Caco-2 (cell line): ENCODE data around the gene DUSP3. TPM values are rescaled to one million over a fixed set of nuclear protein-coding genes. Genes with fewer than 3 reads are reported as not detected.
"Not testable (repeated sequence)": the region's sequence is repeated elsewhere in the genome, so short reads cannot be mapped to it uniquely, and the experiment has no call there.

Experiments
- BruUV-seq: library from RNA; stranded (reverse); fragments of 400-500 nt; replicated peaks from 2 replicates; lab custom pipeline; 2021; lab: Mats Ljungman, UMichigan
- CTCF ChIA-PET: fragments of 300-600 bp; sonication (Branson Sonifier 250); formaldehyde crosslinking; loops from one replicate; lab custom pipeline; 2022; ENCODE audit warnings: antibody characterized with exemption; lab: Charles Lee
- POLR2A ChIA-PET: fragments of 300-600 bp; sonication (Branson Sonifier 250); formaldehyde crosslinking; loops from one replicate; lab custom pipeline; 2022; ENCODE audit warnings: antibody characterized with exemption; lab: Charles Lee
- DNase-seq, 2 experiments: peaks; one replicate each; pipeline versions ENCODE4 v3.0.0 to v3.0.0-alpha.2; 2020 to 2022
- H3K27me3 ChIP-seq: replicated peaks from 2 replicates; pipeline ENCODE4 v1.6.0; 2011; ENCODE audit warnings: low read length; ENCODE audit not compliant: control insufficient read depth, insufficient read depth
- H3K36me3 ChIP-seq: 2 replicates; pipeline ENCODE4 v1.5.1; 2011; ENCODE audit warnings: low read length; ENCODE audit not compliant: control insufficient read depth, insufficient read depth
- H3K4me1 ChIP-seq: fragments of 250-450 bp; sonication (Bioruptor Pico); 2 replicates; pipeline ENCODE4 v1.5.1; 2020; ENCODE audit warnings: mild to moderate bottlenecking
- H3K4me3 ChIP-seq: 2 replicates; pipeline ENCODE4 v1.5.1; 2011; ENCODE audit warnings: low read depth, mild to moderate bottlenecking, control low read depth, low read length
- H3K9me3 ChIP-seq: fragments of 250-450 bp; sonication (Bioruptor Pico); 2 replicates; pipeline ENCODE4 v1.5.1; 2020; ENCODE audit warnings: mild to moderate bottlenecking, moderate library complexity
- H3K27ac Mint-ChIP-seq: one replicate; pipeline ENCODE4 v1.8.0; 2022; ENCODE audit warnings: mixed read lengths; ENCODE audit not compliant: unreplicated experiment
- H3K27me3 Mint-ChIP-seq: one replicate; pipeline ENCODE4 v1.8.0; 2022; ENCODE audit warnings: mixed read lengths; ENCODE audit not compliant: insufficient read depth, unreplicated experiment
- H3K36me3 Mint-ChIP-seq: one replicate; pipeline ENCODE4 v1.8.0; 2022; ENCODE audit warnings: mild to moderate bottlenecking, mixed read lengths; ENCODE audit not compliant: insufficient read depth, unreplicated experiment
- H3K4me1 Mint-ChIP-seq: one replicate; pipeline ENCODE4 v1.8.0; 2022; ENCODE audit warnings: low read depth, mixed read lengths; ENCODE audit not compliant: unreplicated experiment
- H3K4me3 Mint-ChIP-seq: one replicate; pipeline ENCODE4 v1.8.0; 2022; ENCODE audit warnings: mild to moderate bottlenecking, moderate library complexity, mixed read lengths; ENCODE audit not compliant: unreplicated experiment
- H3K9me3 Mint-ChIP-seq: one replicate; pipeline ENCODE4 v1.8.0; 2022; ENCODE audit warnings: mixed read lengths; ENCODE audit not compliant: unreplicated experiment
- CTCF ChIP-seq, 2 experiments: fragments of 200-600 bp in 1 of 2; IDR thresholded peaks; 1 replicate in 1 of 2; 2 replicates in 1 of 2; pipeline versions ENCODE4 v1.5.1 to v1.8.0; 2011 to 2022; ENCODE audit warnings: antibody characterized with exemption in 1 of 2, control low read depth in 1 of 2, inconsistent platforms in 1 of 2, low read depth in 1 of 2, low read length in 1 of 2, mild to moderate bottlenecking in 1 of 2, moderate library complexity in 1 of 2; ENCODE audit not compliant: insufficient read depth in 1 of 2, severe bottlenecking in 1 of 2, unreplicated experiment in 1 of 2
- intact Hi-C: fragments of 100-400 bp; cut with micrococcal nuclease; formaldehyde crosslinking; loops from one replicate; pipeline ENCODE4 v1.10.0; 2022; ENCODE audit not compliant: unreplicated experiment
- total RNA-seq: library from RNA; stranded (reverse); gene quantifications from 2 replicates; pipeline ENCODE4 v1.2.3, GENCODE V29; 2022

The DUSP3 gene
- total RNA-seq, 1 experiment from 2014 or later = 86.3 TPM

GRCh38 chr17:43801844-43802243 is 23.1 kb upstream of the DUSP3 start:
- CTCF ChIA-PET = no interaction called here
- no peak overlapping the region for H3K4me3 Mint-ChIP-seq
- H3K36me3 ChIP-seq = no peaks in the 10 kb centered on the region
- H3K36me3 Mint-ChIP-seq = no peaks in the 10 kb centered on the region
- POLR2A ChIA-PET = no interaction called here
- intact Hi-C loops = no loop called here
- TF ChIP-seq CTCF (IDR thresholded peaks at IDR 0.05; ENCODE audit: insufficient read depth in 1 of 2, low read depth in 1 of 2, low read length in 1 of 2, severe bottlenecking in 1 of 2, unreplicated experiment in 1 of 2) = no peak
- H3K27ac Mint-ChIP-seq = no peak overlapping the region
- peaks cover 9% of the 10 kb centered on the region; the same call in 1 of the 2 replicates for H3K9me3 ChIP-seq
- H3K27me3 Mint-ChIP-seq = no peaks in the 10 kb centered on the region
- peak in 1 of 2 experiments; percentile 51 for DNase-seq
- H3K27me3 ChIP-seq = no peaks in the 10 kb centered on the region
- BruUV-seq = no TSS peak
- peaks cover 34% of the 10 kb centered on the region for H3K4me1 Mint-ChIP-seq
- H3K9me3 Mint-ChIP-seq = peaks cover 7% of the 10 kb centered on the region
- no peak overlapping the region for H3K4me3 ChIP-seq
- peaks cover 22% of the 10 kb centered on the region for H3K4me1 ChIP-seq

- BruUV-seq = no TSS peak
- H3K9me3 ChIP-seq = peaks cover 9% of the 10 kb centered on the region; the same call in 1 of the 2 replicates
- no peaks in the 10 kb centered on the region for H3K36me3 Mint-ChIP-seq
- H3K27me3 Mint-ChIP-seq = no peaks in the 10 kb centered on the region
- H3K36me3 ChIP-seq = no peaks in the 10 kb centered on the region
- no peaks in the 10 kb centered on the region for H3K27me3 ChIP-seq
- peaks cover 22% of the 10 kb centered on the region for H3K4me1 ChIP-seq
- peaks cover 11% of the 10 kb centered on the region for H3K9me3 Mint-ChIP-seq
- CTCF ChIA-PET = no interaction called here
- no peak overlapping the region for H3K4me3 Mint-ChIP-seq
- peaks cover 34% of the 10 kb centered on the region for H3K4me1 Mint-ChIP-seq
- TF ChIP-seq CTCF (IDR thresholded peaks at IDR 0.05; ENCODE audit: insufficient read depth in 1 of 2, low read depth in 1 of 2, low read length in 1 of 2, severe bottlenecking in 1 of 2, unreplicated experiment in 1 of 2) = no peak
- intact Hi-C loops = no loop called here
- no peak overlapping the region for H3K4me3 ChIP-seq
- no peak for DNase-seq
- POLR2A ChIA-PET = no interaction called here
- H3K27ac Mint-ChIP-seq = no peak overlapping the region
Measured at GRCh38 chr17:43800736-43801135, 22.0 kb upstream of the DUSP3 start.

- H3K4me3 ChIP-seq = no peak overlapping the region
- Mint-ChIP-seq H3K9me3 (peaks cover 11% of the 10 kb centered on the region), H3K4me3 (no peak overlapping the region), H3K27ac (no peak overlapping the region), H3K4me1 (peaks cover 32% of the 10 kb centered on the region), H3K36me3 (no peaks in the 10 kb centered on the region), H3K27me3 (peaks cover 2% of the 10 kb centered on the region)
- peaks cover 22% of the 10 kb centered on the region for H3K4me1 ChIP-seq
- H3K27me3 ChIP-seq = no peaks in the 10 kb centered on the region
- intact Hi-C loops = no loop called here
- BruUV-seq = no TSS peak
- no peak for DNase-seq
- POLR2A ChIA-PET = no interaction called here
- H3K36me3 ChIP-seq = no peaks in the 10 kb centered on the region
- CTCF ChIA-PET = no interaction called here
- peaks cover 9% of the 10 kb centered on the region; the same call in 1 of the 2 replicates for H3K9me3 ChIP-seq
- TF ChIP-seq CTCF (IDR thresholded peaks at IDR 0.05; ENCODE audit: insufficient read depth in 1 of 2, low read depth in 1 of 2, low read length in 1 of 2, severe bottlenecking in 1 of 2, unreplicated experiment in 1 of 2) = no peak
Measured at GRCh38 chr17:43799047-43799446, 20.3 kb upstream of the DUSP3 start.

- Mint-ChIP-seq H3K4me1 (peaks cover 22% of the 10 kb centered on the region), H3K9me3 (peaks cover 11% of the 10 kb centered on the region)
- H3K27me3 ChIP-seq, DNase-seq, POLR2A ChIA-PET, H3K9me3 ChIP-seq, H3K36me3 ChIP-seq, intact Hi-C loops, H3K36me3 Mint-ChIP-seq, H3K27me3 Mint-ChIP-seq, H3K4me3 Mint-ChIP-seq, H3K27ac Mint-ChIP-seq, H3K4me3 ChIP-seq, BruUV-seq, CTCF ChIA-PET: not testable (repeated sequence)
- H3K4me1 ChIP-seq = peaks cover 22% of the 10 kb centered on the region
Measured at GRCh38 chr17:43798024-43798423, 19.2 kb upstream of the DUSP3 start.

GRCh38 chr17:43792668-43793067 is 13.9 kb upstream of the DUSP3 start:
- BruUV-seq, H3K4me1 ChIP-seq, H3K27me3 Mint-ChIP-seq, intact Hi-C loops, H3K4me3 Mint-ChIP-seq, DNase-seq, H3K27me3 ChIP-seq, H3K9me3 ChIP-seq, H3K27ac Mint-ChIP-seq, H3K4me3 ChIP-seq, CTCF ChIA-PET, POLR2A ChIA-PET, H3K4me1 Mint-ChIP-seq, H3K36me3 ChIP-seq, H3K36me3 Mint-ChIP-seq: not testable (repeated sequence)
- peaks cover 11% of the 10 kb centered on the region for H3K9me3 Mint-ChIP-seq
